LHCN-M2 (cell line): ENCODE measurements around the gene INHBE. TPM values are rescaled to one million over a fixed set of nuclear protein-coding genes. Genes with fewer than 3 reads are reported as not detected.
"Not testable (repeated sequence)": the region's sequence is repeated elsewhere in the genome, so short reads cannot be mapped to it uniquely, and the experiment has no call there.

Experiments
- DNase-seq: peaks from one replicate; pipeline ENCODE4 v3.0.0-alpha.2; 2012; ENCODE audit warnings: low read depth
- total RNA-seq: library from RNA; depleted of rRNA; stranded (reverse); fragments of >200 nt; gene quantifications from 2 replicates; pipeline ENCODE4 v1.2.3, GENCODE V29; 2014; rRNA removed

INHBE gene
- total RNA-seq, 1 experiment from 2014 or later: 0.40 TPM

DNA sequence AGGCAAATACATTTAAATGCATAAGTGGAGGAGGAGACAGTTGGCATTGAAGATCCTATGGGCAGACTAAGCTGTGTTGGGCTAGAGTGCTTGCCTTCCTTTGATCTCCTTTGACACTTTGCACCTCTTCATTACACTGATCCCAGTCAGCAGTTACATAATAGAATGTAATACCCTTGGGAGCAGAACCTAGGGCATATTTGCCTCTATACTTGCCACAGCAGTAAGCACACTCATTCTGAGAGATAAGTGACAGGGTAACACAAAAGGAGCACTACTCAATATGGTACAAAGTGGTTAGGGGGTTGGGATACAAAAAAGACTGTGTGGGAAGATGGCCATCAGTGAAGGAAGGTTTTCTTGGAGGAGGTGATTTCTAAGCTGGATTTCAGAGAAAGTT is 41.7 kb downstream of the INHBE start:
- no peak for DNase-seq

DNA sequence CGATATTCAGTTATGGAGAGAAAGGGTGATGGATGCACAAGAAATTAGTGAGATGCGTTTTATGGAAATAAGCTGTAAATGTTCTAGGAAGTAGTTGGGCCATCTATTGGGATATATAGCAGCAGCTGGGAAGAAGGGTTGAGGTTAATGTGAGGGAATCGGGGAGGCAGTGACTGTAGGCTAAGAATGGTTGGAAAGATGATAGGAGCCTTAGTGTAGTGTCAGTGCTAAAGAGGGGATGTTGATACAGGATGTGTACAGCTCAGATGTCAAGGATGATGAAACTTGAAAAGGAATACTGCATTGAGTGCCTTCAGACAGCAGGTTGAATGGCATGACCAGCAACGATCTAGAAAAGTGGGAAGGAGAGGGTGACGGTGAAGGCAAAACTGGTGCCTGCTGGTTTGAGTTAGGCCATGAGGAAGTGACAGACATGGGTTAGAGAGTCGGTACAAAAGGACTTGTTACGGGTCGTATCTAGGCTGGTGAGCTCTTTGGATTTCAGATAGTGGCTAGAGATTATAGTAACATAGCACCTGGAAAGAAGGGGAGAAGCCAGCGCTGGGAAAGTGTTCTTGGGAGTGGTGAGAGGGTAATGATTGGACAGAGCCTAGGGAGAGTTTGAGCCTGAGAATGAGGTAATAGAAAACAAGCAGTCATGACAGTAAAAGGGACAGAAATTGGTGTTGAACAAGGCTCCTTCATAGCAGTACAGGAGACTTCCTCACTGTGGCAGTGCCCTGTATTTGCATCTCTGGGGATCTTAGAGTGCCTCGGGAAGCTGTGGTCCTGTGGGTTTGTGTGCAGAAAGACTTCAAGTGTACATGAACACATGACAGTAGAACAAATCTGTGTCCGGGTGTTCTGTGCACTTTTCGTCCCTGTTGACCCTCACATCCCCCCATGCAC is 42.4 kb downstream of the INHBE start:
- DNase-seq: no peak

DNA sequence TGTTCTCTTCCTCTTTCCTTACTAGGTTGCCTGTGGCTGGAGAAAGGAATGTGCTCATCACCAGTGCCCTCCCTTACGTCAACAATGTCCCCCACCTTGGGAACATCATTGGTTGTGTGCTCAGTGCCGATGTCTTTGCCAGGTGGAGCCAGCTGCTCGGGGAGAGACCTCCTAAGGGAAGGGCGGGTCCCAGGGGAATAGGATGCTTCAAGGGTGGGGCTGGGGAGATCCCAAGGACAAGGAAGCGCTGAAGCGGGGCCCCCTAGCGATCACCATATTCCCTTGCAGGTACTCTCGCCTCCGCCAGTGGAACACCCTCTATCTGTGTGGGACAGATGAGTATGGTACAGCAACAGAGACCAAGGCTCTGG is 43.0 kb downstream of the INHBE start:
- no peak for DNase-seq

DNA sequence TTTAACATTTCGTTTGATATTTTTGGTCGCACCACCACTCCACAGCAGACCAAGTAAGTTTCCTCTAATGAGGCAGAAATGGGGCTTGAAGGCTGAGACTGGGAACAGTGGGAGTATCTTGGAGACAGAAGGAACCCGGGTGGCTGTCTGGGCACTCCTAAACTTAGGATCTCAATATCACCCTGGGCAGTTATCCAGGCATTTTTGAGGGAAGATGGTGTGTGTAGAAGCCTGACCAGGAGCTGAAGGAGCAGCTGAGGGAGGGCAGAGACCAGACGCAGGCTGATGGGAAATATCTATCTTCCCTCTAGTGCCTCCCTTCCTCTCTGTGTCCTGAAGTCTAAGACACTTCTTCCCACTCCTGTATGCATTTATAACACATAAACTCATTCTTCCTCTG is 43.5 kb downstream of the INHBE start:
- no peak for DNase-seq

DNA sequence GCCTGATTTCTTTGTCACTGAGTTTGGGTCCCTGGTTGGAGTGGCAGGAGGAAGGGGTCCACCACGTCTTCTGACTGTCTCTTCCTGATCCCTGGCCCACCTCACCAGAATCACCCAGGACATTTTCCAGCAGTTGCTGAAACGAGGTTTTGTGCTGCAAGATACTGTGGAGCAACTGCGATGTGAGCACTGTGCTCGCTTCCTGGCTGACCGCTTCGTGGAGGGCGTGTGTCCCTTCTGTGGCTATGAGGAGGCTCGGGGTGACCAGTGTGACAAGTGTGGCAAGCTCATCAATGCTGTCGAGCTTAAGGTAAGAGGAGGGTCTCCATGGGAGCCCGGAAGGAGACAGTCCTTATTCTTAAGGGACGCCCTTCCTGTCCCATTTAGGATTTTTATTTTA is 45.1 kb downstream of the INHBE start:
- DNase-seq: no peak

DNA sequence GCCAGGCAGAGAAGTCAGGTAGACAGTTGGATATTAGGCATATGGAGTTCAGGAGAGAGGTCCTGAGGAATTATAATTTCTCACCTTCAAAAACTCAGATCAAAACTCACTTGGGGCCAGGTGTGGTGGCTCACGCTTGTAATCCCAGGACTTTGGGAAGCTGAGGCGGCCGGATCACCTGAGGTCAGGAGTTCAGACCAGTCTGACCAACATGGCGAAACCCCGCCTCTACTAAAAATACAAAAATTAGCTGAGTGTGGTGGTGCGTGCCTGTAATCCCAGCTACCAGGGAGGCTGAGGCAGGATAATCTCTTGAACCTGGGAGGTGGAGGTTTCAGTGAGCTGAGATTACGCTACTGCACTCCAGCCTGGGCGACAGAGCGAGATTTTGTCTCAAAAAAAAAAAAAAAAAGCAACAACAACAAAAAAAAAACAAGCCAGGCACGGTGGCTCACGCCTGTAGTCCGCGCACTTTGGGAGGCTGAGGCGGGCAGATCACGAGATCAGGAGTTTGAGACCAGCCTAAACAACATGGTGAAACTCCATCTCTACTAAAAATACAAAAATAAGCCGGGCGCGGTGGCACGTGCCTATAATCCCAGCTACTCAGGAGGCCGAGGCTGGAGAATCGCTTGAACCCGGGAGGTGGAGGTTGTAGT is 47.3 kb downstream of the INHBE start:
- DNase-seq: not testable (repeated sequence)

DNA sequence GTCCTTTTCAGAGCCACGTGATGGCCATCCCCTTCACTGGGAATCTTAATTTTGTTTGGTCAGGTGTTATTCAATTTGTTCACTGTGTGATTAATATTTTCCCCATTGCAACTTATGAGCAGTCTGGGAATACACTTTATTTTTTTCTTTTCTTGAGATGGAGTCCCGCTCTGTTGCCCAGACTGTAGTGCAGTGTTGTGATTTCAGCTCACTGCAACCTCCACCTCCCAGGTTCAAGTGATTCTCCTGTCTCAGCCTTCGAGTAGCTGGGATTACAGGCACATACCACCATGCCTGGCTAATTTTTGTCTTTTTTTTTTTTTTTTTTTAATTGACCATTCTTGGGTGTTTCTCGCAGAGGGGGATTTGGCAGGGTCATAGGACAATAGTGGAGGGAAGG is 51.4 kb downstream of the INHBE start:
- not testable (repeated sequence) for DNase-seq

Other genes starting within 250 kb of the INHBE start
- gene NXPH4, start 238.5 kb upstream of the INHBE start, total RNA-seq: 1.2 and 1.4 TPM in 2 replicates
- 143 and 171 TPM in 2 replicates for gene SHMT2, start 225.6 kb upstream of the INHBE start, total RNA-seq
- 10.0 and 29.8 TPM in 2 replicates for gene STAC3, start 204.1 kb upstream of the INHBE start, total RNA-seq
- 16.5 and 16.6 TPM in 2 replicates for gene R3HDM2, start 24.3 kb upstream of the INHBE start, total RNA-seq
- gene INHBC, start 20.5 kb upstream of the INHBE start, total RNA-seq: not detected in 2 replicates
- 1.1 and 1.2 TPM in 2 replicates for gene GLI1, start 4.5 kb downstream of the INHBE start, total RNA-seq
- 0.23 TPM in 1 of 2 replicates, not detected in the other for gene ARHGAP9, start 24.6 kb downstream of the INHBE start, total RNA-seq
- gene MARS1, start 32.8 kb downstream of the INHBE start, total RNA-seq: 80.1 and 92.7 TPM in 2 replicates
- gene DDIT3, start 65.2 kb downstream of the INHBE start, total RNA-seq: 15.3 and 15.7 TPM in 2 replicates
- 4.2 and 7.5 TPM in 2 replicates for gene MBD6, start 67.5 kb downstream of the INHBE start, total RNA-seq
- 177 and 202 TPM in 2 replicates for gene DCTN2, start 91.9 kb downstream of the INHBE start, total RNA-seq
- gene KIF5A, start 94.7 kb downstream of the INHBE start, total RNA-seq: 0.06 TPM in 1 of 2 replicates, not detected in the other
- 19.1 and 23.3 TPM in 2 replicates for gene PIP4K2C, start 135.9 kb downstream of the INHBE start, total RNA-seq
- gene DTX3, start 149.5 kb downstream of the INHBE start, total RNA-seq: 19.3 and 22.0 TPM in 2 replicates
- gene ARHGEF25, start 156.1 kb downstream of the INHBE start, total RNA-seq: 13.8 and 14.6 TPM in 2 replicates
- gene B4GALNT1, start 177.9 kb downstream of the INHBE start, total RNA-seq: 2.8 and 4.9 TPM in 2 replicates
- gene OS9, start 238.8 kb downstream of the INHBE start, total RNA-seq: 184 and 214 TPM in 2 replicates